T-helper 1 cell treated with Interleukin-12 subunit alpha and Interleukin-12 subunit beta and Interleukin-4 antibody, amounts not matched to agents 30 ng/mL and 1 ng/mL, for 36 hours (primary cell): ENCODE measurements around the gene RUNX1. TPM values are rescaled to one million over a fixed set of nuclear protein-coding genes. Genes with fewer than 3 reads are reported as not detected.

Experiments
- intact Hi-C: fragments of 100-400 bp; cut with micrococcal nuclease; formaldehyde crosslinking; loops from one replicate; pipeline ENCODE4 v1.15.1; 2024
- total RNA-seq: library from RNA; stranded (reverse); gene quantifications from 2 replicates; pipeline ENCODE4 v1.2.3, GENCODE V29; 2022

Gene RUNX1
- total RNA-seq, 1 donor from 2014 or later, result 58.6 TPM

GRCh38 chr21:34934350-34934749 lies 114.8 kb downstream of the RUNX1 start:
- intact Hi-C loops, result loop anchor here (1.0 to 2.0 kb wide), 8 partner anchors 33 to 127 kb away; partner anchors contain the start of gene RUNX1

DNA sequence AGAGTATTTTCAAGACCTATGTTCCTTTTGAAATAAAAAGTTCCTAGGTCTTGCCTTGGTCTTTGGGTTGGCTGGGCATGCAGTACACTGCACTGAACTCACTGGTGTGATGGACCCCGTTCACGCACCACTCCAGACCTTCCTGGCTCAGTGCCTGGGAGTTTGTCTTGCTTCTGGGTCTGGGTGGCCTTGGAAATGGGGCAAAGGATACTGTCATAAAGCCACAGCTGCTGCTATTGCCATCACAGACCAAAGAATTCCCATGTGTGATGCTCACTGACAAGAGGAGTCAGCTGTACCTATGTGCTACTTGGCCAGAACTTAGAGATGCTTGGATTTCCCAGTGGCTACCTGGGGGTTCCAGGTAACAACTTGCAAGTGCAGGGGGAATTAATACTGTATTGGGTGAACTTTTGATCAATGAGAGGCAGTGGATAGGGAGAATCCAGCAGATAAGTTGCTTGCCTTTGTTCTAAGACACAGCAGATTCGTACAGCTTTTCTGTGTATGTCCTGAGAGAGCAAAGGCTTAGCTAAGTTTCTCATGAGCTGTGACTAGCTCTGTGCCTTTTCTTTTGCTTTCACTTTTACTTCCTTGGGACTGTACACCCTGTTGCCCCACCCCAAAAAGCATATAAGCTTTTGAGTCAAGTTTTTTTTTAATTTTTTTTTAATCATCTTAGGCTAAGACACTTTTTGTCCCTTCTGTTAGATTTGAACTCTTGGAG lies 115.3 kb downstream of the RUNX1 start:
- intact Hi-C loops, result loop anchor here (1.0 to 2.0 kb wide), 8 partner anchors 34 to 126 kb away; partner anchors contain the start of gene RUNX1

DNA sequence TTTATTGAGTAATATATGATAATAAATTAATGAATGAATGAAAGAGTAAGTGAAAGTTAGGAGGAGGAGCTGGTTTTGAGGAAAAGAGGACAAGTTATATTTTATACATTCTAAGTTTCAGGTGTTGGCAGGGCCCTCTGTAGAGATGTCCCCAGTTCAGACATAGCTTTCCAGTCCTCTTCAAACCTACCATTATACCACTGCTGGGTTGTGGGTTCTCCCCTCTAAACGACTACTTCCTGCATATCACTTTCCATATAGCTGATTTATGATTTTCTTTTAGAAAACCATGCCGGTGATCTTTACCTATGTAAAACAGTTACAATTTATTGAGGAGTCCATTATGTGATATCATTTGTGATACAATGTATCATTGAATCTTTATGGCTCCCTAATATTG lies 116.9 kb downstream of the RUNX1 start:
- intact Hi-C loops, result no loop called here

GRCh38 chr21:34930971-34931370 lies 118.1 kb downstream of the RUNX1 start:
- intact Hi-C loops, result no loop called here

DNA sequence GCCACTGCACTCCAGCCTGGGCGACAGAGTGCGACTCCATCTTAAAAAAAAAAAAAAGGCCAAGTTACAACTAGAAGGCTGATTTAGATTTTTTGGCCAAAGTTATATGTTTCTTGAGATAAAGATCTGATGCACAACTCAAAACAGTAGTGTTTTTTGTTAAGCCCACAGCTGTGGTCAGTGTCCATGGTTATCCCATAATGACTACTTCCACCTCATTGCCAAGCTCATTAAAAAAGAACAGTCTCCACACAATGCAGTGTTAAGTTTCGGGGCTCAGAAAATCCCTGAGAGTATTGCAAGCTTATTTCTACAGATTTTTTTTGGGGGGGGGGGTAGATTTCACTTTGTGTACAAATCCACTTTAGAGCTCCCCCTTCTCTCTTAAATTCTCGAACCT lies 120.5 kb downstream of the RUNX1 start:
- intact Hi-C loops, result no loop called here

DNA sequence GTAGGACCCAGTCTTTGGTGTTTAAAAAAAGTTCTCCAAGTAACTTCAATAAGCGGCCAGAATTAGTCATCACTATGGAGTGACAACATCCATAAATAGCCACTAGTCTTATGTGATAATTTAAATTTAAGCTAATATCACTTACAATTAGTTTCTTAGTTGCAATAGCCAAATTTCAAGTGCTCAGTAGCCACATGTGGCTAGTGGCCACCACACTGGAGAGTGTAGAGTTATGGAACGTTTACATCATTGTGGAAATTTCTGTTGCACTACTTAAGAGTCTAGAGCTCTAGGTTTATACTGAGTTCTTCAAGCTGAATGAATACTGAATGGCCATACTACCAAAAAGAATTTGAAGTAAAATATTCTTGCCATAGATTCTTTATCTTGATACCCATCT lies 121.1 kb downstream of the RUNX1 start:
- intact Hi-C loops, result no loop called here

DNA sequence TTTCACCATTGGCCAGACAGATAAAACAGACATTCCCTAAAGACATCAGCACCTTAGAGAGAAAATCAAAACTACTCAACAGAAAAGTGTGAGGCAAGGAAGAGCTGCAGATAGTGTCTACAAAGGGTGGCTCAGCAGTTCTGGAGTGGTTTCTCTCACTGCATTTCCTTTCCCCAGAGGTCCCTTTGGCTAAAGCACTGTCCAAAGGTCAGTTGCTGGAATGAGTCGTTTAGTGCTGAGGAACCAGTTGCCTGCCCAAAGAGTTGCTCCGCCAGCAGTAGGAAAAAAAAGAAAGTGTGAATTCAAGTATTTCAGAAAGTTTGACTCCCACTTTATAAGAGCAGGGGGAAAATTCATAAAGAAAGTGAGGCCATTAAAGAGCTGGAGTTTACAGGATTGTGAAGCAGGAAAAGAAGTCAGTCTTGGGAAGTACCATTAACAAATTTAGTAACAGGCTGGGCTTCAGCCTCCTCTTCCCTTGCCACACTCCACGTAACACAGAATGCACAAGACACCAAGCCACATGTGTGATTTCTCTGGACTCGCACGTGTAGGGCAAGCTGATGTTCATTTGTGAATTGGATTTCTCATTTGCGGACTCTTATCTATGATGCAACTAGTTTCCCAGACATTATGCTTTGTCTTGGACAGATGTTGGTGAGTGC lies 122.2 kb downstream of the RUNX1 start:
- intact Hi-C loops, result no loop called here

- intact Hi-C loops, result no loop called here
These were observed 123.5 kb downstream of the RUNX1 start for GRCh38 chr21:34925597-34925996.

- intact Hi-C loops, result no loop called here
These were observed 124.2 kb downstream of the RUNX1 start for GRCh38 chr21:34924771-34925419.

DNA sequence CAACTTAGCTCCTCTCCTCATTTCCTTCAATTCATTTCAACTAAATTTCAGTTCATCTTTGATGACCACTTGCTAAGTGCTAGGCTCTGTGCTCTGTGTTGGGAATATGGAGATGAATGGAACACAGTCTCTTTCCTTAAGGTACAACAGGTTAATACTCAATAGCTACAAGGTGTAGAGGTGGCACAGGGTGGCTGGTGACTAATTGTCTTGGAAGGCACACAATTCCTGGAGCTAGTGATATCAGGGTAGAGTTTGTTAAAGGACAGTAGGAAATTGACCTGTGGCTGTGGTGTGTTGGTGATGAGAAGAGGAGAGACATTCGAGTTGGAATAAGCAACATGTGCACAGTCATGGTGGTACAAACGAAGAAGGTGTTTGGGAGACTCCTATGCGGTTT lies 124.9 kb downstream of the RUNX1 start:
- intact Hi-C loops, result no loop called here

DNA sequence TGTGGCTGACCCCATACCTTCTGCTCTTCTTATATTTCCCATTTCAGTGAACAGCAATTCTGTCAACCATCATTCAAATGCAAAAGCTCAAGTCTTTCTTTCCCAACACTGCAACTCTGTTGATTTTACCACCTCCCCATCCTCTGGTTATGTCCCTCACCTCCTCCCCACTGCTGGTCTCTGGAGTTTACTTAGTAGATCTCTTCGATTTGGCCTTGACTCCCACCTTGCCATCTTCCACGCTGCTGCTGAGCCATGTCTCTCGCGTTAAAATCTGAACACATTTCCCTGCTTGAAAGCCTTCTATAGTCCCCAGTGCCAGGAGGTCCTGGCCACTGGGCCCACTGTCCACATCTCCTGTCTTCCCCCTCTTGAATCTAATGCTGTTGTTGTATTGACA lies 125.5 kb downstream of the RUNX1 start:
- intact Hi-C loops, result no loop called here

DNA sequence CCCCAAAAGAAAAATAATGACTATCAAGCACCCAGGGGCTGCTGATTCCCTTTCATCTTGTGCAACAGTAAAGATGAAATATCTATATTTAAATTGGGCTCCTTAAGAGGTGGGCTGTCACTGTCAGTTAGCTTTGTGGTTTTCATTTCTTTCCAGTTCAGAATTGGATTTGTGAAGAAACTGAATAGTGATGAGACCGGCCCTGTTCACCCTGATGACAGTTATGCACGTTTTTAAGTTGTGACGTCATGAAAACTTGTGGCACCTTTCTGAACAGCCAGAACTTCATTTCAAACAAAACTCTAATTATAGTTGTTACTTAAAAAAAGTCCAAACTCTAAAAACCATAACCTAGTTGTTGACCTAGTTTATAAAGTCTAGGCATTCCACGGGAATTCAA lies 125.9 kb downstream of the RUNX1 start:
- intact Hi-C loops, result no loop called here

- intact Hi-C loops, result no loop called here
These were observed 126.6 kb downstream of the RUNX1 start for GRCh38 chr21:34922479-34922878.

DNA sequence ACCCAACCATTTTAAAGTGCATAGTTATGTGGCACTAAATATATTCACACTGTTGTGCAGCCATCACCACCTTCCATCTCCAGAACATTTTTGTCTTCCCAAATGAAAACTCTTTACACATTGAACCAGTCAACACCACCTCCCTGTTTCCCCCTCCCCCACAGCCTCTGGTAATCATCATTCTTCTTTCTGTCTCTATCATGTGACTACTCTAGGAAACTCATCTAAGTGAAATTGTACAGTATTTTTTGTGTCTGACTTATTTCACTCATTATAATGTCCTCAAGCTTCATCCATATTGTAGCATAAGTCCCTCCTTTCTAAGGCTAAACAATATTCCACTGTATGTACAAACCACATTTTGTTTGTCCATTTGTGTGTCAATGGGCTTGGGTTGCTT lies 128.0 kb downstream of the RUNX1 start:
- intact Hi-C loops, result no loop called here

GRCh38 chr21:34919406-34919805 lies 129.7 kb downstream of the RUNX1 start:
- intact Hi-C loops, result no loop called here

GRCh38 chr21:34916446-34916845 lies 132.7 kb downstream of the RUNX1 start:
- intact Hi-C loops, result no loop called here

DNA sequence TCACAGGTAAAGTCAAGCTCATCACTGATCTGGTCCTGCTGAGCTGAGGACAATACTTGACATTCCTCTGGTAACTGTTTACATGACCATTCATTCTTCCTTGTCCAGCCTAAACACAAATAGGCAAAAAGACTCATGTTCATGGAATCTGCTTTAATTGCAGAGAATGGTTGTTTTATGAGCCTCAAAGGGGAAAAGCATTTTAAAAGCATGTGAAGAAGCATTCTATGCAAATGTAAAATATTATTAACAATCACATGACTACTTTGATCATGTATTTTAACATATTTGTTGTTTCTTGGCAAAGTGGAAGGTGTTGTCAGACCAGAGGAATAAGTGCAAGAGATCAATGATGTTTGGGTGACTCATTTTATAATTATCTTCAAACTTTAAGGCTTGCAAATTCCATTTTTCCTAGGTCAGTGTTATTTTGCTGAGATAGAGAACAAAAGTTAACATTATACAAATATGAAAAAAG lies 133.7 kb downstream of the RUNX1 start:
- intact Hi-C loops, result no loop called here

GRCh38 chr21:34914239-34914638 lies 134.9 kb downstream of the RUNX1 start:
- intact Hi-C loops, result no loop called here

GRCh38 chr21:34913811-34914210 lies 135.3 kb downstream of the RUNX1 start:
- intact Hi-C loops, result no loop called here

- intact Hi-C loops, result no loop called here
These were observed 136.8 kb downstream of the RUNX1 start for GRCh38 chr21:34912022-34912945.

- intact Hi-C loops, result no loop called here
These were observed 137.7 kb downstream of the RUNX1 start for GRCh38 chr21:34911360-34911759.
